Liver (tissue), 3 donors: ENCODE data around the gene FBXW2.

ENCODE experiments used
- ATF3 ChIP-seq: IDR thresholded peaks from 2 replicates; pipeline ENCODE4 v1.6.1; 2016; ENCODE audit warnings: antibody characterized with exemption
- JUND ChIP-seq, 2 donors: IDR thresholded peaks; 2 replicates each; pipeline ENCODE4 v1.6.1; 2016; ENCODE audit warnings: antibody characterized with exemption in 2 of 2
- RAD21 ChIP-seq, 2 donors: IDR thresholded peaks; 2 replicates each; pipeline ENCODE4 v1.6.1; 2016; ENCODE audit warnings: antibody characterized with exemption in 2 of 2, mild to moderate bottlenecking in 2 of 2
- TAF1 ChIP-seq: conservative IDR thresholded peaks from 2 replicates; pipeline ENCODE4 v1.6.1; 2016; ENCODE audit warnings: antibody characterized with exemption, mild to moderate bottlenecking
- YY1 ChIP-seq: IDR thresholded peaks from 2 replicates; pipeline ENCODE4 v1.6.1; 2016; ENCODE audit warnings: antibody characterized with exemption, mild to moderate bottlenecking
- TF ChIP-seq, protein P1 (sequence below): fragments of 150-350 bp; IDR thresholded peaks from 2 replicates; pipeline ENCODE4 v1.5.1; 2017; ENCODE audit warnings: improper control_type of control experiment, low read depth, low read length; ENCODE audit not compliant: missing input control
- TF ChIP-seq, protein P2 (sequence below): IDR thresholded peaks from 2 replicates; pipeline ENCODE4 v1.6.1; 2016; ENCODE audit warnings: antibody characterized with exemption, mild to moderate bottlenecking
- TF ChIP-seq, protein P3 (sequence below): IDR thresholded peaks from 2 replicates; pipeline ENCODE4 v1.6.1; 2016; ENCODE audit warnings: antibody characterized with exemption
- donor health status: healthy.
- donor health status: healthy.

GRCh38 chr9:120708526-120709224, 84.5 kb downstream of the FBXW2 start:
- TF ChIP-seq, protein P1, sequence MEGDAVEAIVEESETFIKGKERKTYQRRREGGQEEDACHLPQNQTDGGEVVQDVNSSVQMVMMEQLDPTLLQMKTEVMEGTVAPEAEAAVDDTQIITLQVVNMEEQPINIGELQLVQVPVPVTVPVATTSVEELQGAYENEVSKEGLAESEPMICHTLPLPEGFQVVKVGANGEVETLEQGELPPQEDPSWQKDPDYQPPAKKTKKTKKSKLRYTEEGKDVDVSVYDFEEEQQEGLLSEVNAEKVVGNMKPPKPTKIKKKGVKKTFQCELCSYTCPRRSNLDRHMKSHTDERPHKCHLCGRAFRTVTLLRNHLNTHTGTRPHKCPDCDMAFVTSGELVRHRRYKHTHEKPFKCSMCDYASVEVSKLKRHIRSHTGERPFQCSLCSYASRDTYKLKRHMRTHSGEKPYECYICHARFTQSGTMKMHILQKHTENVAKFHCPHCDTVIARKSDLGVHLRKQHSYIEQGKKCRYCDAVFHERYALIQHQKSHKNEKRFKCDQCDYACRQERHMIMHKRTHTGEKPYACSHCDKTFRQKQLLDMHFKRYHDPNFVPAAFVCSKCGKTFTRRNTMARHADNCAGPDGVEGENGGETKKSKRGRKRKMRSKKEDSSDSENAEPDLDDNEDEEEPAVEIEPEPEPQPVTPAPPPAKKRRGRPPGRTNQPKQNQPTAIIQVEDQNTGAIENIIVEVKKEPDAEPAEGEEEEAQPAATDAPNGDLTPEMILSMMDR = no peak
- no peak for TF ChIP-seq YY1
- TF ChIP-seq, protein P2, sequence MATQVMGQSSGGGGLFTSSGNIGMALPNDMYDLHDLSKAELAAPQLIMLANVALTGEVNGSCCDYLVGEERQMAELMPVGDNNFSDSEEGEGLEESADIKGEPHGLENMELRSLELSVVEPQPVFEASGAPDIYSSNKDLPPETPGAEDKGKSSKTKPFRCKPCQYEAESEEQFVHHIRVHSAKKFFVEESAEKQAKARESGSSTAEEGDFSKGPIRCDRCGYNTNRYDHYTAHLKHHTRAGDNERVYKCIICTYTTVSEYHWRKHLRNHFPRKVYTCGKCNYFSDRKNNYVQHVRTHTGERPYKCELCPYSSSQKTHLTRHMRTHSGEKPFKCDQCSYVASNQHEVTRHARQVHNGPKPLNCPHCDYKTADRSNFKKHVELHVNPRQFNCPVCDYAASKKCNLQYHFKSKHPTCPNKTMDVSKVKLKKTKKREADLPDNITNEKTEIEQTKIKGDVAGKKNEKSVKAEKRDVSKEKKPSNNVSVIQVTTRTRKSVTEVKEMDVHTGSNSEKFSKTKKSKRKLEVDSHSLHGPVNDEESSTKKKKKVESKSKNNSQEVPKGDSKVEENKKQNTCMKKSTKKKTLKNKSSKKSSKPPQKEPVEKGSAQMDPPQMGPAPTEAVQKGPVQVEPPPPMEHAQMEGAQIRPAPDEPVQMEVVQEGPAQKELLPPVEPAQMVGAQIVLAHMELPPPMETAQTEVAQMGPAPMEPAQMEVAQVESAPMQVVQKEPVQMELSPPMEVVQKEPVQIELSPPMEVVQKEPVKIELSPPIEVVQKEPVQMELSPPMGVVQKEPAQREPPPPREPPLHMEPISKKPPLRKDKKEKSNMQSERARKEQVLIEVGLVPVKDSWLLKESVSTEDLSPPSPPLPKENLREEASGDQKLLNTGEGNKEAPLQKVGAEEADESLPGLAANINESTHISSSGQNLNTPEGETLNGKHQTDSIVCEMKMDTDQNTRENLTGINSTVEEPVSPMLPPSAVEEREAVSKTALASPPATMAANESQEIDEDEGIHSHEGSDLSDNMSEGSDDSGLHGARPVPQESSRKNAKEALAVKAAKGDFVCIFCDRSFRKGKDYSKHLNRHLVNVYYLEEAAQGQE = no peak
- no peak for TF ChIP-seq JUND (IDR thresholded peaks at IDR 0.05)
- TF ChIP-seq TAF1 = no peak
- TF ChIP-seq, protein P3, sequence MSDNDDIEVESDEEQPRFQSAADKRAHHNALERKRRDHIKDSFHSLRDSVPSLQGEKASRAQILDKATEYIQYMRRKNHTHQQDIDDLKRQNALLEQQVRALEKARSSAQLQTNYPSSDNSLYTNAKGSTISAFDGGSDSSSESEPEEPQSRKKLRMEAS = no peak
- TF ChIP-seq RAD21 (IDR thresholded peaks at IDR 0.05) = no peak
- TF ChIP-seq ATF3 = no peak
